Cardiac fibroblast (primary cell): ENCODE data around the gene NAALADL2.

Experiments used
- DNase-seq, 2 donors: peaks; one replicate each; pipeline versions ENCODE4 v3.0.0 to v3.0.0-alpha.2; 2010; ENCODE audit warnings: low read depth in 2 of 2
- H3K4me3 ChIP-seq, 2 donors: replicated peaks in 1 of 2; 1 replicate in 1 of 2; 2 replicates in 1 of 2; pipeline ENCODE4 v1.5.1; 2011; ENCODE audit warnings: low read depth in 2 of 2, low read length in 2 of 2, mild to moderate bottlenecking in 2 of 2, moderate library complexity in 1 of 2
- CTCF ChIP-seq: IDR thresholded peaks from one replicate; pipeline ENCODE4 v1.5.1; 2011; ENCODE audit warnings: low read depth, mild to moderate bottlenecking, low read length, inconsistent platforms

NAALADL2 gene

GRCh38 chr3:175851541-175851940 lies 992.4 kb downstream of the NAALADL2 start:
- H3K4me3 ChIP-seq = no peak overlapping the region
- TF ChIP-seq CTCF = no peak
- no peak for DNase-seq

- DNase-seq = no peak
- TF ChIP-seq CTCF = no peak
- H3K4me3 ChIP-seq = no peak overlapping the region
Measured at GRCh38 chr3:175852560-175852959, 993.4 kb downstream of the NAALADL2 start.

GRCh38 chr3:175857666-175858270 lies 998.6 kb downstream of the NAALADL2 start:
- DNase-seq = no peak
- no peak overlapping the region for H3K4me3 ChIP-seq
- no peak for TF ChIP-seq CTCF
